Activated CD8-positive, alpha-beta memory T cell treated with anti-CD3 and anti-CD28 coated beads for 4 hours (primary cell): Measurements from ENCODE around the gene PTPRCAP.
"Not testable (repeated sequence)": the region's sequence is repeated elsewhere in the genome, so short reads cannot be mapped to it uniquely, and the experiment has no call there.

ENCODE experiments used
- DNase-seq, 2 donors: peaks; one replicate each; pipeline ENCODE4 v3.0.0-alpha.2; 2020; ENCODE audit warnings: low read depth in 2 of 2

PTPRCAP gene

DNA sequence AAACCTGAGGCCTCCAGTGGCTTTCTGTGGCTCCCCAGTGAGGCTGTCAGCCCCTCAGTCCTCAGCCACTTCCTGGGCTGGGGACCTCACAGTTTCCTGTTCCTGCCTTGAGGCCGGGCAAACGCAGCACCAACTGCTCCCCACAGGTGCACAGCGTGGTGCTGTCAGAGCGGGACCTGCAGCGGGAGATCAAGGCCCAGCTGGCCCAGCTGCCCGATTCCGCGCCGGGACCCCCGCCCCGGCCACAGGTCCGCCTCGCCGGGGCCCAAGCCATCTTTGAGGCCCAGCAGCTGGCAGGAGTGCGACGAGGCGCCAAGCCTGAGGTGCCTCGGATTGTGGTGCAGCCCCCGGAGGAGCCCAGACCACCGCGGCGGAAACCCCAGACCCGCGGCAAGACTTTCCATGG lies 28.2 kb downstream of the PTPRCAP start:
- no peak for DNase-seq

DNA sequence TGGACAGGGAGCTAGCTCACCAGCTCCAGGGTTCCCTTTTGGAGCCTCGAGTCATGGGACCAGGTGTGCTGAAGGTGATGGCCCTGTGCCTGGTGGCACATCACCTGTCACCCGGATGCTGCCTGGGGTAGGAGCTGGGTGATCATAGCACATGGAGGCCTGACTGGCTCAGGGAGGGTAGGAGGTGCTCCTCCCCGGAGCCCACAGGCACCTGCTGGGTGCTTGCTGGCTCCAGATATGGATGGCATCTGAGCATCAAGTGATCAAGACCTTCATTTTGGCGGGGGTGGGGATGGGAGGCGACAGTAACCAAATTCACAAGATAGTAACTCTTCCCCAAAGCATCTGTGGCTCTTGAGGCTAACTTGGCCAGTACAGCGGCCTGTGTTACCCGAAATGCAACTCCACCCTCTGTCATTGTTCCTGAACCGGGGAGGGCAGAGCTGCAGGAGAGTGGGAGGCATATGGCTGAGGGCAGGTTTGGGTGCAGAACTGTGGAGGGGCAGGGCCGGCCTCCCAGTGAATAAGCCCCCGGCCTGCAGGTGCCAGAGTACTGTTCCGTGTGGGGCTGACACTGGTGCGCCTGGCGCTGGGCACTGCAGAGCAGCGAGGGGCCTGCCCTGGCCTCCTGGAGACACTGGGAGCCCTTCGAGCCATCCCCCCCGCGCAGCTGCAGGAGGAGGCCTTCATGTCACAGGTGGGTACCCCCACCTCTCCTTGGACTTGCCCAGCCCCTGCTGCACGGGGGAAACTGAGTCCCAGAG lies 28.9 kb downstream of the PTPRCAP start:
- no peak for DNase-seq

- no peak for DNase-seq
Observed at GRCh38 chr11:67407688-67408163, 29.8 kb downstream of the PTPRCAP start.

DNA sequence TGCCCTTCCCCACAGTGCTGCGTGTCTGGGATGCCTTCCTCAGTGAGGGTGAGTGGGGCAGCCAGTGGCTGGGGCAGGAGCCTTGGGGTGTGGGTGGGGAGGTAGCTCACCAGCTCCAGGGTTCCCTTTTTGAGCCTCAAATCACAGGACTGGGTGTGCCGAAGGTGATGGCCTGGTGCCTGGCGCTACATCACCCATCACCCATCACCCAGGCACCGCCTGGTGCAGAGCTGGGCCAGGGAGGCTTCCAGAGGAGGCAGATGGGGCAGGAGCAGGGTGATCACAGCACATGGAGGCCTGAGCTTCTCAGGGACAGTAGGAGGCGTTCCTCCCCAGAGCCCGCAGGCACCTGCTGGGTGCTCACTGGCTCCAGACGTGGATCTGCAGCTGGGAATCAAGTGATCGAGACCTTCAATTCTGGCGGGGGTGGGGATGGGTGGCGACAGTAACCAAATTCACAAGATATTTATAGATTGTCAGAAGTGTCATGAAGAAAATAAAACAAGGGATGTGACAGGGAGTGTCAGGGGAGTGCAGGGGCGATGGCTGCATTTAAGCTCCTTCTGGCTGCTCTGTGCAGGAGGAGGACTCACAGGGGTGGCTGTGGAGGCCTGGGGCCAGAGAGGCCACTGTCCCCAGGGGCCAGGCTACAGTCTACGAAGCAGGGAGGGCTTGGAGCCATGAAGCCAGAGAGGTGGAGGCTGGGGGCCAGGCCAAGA lies 30.4 kb downstream of the PTPRCAP start:
- no peak for DNase-seq

GRCh38 chr11:67406420-67406968 lies 31.0 kb downstream of the PTPRCAP start:
- DNase-seq, result no peak

- no peak for DNase-seq
Observed at GRCh38 chr11:67405688-67406339, 31.7 kb downstream of the PTPRCAP start.

DNA sequence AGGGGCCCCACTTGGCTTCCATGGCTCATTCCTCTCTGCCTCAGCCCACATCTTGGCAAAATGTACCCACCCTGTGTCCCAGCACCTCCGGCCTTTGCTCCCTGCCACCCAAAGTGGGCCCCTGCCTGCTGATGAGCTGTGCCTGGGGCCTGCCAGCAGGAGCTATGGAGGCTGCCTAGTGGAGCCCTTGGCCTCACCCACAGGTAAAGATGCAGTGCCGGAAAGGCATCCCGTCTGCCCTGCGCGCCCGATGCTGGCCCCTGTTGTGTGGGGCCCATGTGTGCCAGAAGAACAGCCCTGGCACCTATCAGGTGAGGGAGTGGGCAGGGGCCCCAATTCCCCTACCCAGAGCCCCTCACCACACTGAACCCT lies 32.3 kb downstream of the PTPRCAP start:
- DNase-seq, result no peak

DNA sequence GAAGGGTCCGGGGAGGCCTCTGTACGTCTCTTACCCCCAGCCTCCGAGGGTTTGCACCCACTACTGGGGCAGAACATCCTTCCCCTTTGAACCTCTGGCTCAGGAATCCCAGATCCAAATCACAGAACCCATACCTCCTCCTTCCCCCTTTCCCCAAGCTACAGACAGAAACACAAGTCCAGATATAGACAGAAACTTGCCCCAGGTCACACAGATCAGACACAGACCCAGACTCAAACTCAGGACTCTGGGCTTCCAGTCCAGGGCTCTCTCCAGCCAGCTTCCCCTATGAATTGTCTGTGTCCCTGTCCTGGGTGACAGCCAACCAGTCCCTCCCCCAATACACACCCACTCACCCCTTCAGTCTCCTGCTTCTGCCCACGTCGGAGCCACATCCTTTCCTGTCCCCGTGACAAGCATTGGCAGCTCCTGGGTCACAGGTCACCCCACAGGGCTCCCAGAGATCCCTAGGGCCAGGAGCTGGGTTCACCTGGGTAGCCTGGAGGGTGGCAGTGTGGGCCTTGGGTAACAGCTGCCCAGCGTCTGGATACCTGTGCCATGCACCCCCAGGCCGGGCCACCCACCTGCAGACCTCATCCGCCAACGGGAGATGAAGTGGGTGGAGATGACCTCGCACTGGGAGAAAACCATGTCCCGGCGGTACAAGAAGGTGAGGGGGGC lies 32.8 kb downstream of the PTPRCAP start:
- DNase-seq, result no peak

GRCh38 chr11:67403085-67403484 lies 34.4 kb downstream of the PTPRCAP start:
- DNase-seq, result not testable (repeated sequence)

GRCh38 chr11:67402192-67402839 lies 35.2 kb downstream of the PTPRCAP start:
- not testable (repeated sequence) for DNase-seq

DNA sequence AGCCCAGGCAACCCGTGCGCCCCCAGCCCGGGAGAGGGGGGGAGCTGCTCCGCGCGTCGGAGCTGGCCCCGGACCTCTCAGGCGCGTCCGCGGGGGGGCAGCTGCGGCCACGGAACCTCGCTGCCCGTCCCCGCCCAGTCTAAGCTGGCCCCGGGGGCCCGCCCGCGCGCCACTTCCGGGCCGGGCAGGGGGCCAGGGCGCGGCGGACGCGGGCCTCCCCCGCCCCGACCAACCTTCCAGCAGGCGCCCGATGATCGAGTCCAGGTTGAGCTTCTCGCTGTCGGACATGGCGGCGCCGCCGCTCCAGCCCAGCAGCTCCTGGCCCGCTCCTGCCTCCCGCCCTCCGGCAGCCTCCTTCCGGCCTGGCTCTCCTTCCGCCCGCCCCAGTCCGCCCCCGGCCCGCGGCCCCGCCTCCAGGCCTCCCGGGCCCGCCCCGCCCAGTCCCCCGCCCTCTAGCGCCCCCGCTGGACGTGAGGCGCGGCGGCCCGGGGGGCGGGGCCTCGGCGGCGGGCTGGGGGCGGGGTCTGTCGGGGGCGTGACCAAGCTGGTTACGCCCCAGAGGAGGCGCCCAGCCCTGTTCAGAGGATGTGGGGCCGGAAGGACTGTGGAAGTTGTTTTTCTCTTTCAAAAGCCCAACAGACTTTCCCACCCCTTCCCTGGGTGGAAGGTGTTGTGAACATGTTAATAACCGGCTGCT lies 35.8 kb downstream of the PTPRCAP start, which contains the start of gene PPP1CA:
PPP1CA (minus strand) TSS at position 364 of the 697 bp plus-strand sequence; CDS start at position 288, 76 bp downstream.
- peak; percentile 84 for DNase-seq

DNA sequence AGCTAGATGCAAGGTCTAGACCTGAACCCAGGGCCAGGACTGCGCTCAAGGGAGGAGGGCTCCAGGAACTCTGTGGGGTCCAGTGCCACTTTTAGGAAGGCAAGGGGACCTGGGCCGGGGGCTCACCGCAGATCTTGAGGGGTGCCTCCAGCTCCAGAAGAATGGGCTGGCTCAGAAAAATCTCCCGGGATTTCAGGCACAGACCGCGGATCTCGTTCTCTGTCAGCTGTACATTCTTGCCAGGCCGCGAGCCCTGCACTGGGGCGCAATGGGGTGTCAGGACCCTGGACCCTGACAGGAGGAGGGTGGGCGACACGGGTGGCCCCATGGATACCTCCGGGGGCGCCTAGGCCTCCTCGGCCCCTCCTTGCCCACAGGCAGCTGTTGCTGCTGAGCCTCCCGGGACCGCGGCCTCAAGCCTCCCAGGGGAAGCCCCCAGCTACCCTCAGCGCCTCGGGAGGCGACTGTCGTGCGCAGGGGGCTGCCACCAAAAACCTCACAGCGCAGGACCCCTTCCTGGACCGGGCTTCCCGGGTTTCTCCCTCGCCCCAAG lies 36.5 kb downstream of the PTPRCAP start:
- DNase-seq, result no peak

GRCh38 chr11:67400251-67400941 lies 37.1 kb downstream of the PTPRCAP start:
- no peak for DNase-seq

- no peak for DNase-seq
Observed at GRCh38 chr11:67398661-67399563, 38.6 kb downstream of the PTPRCAP start.

DNA sequence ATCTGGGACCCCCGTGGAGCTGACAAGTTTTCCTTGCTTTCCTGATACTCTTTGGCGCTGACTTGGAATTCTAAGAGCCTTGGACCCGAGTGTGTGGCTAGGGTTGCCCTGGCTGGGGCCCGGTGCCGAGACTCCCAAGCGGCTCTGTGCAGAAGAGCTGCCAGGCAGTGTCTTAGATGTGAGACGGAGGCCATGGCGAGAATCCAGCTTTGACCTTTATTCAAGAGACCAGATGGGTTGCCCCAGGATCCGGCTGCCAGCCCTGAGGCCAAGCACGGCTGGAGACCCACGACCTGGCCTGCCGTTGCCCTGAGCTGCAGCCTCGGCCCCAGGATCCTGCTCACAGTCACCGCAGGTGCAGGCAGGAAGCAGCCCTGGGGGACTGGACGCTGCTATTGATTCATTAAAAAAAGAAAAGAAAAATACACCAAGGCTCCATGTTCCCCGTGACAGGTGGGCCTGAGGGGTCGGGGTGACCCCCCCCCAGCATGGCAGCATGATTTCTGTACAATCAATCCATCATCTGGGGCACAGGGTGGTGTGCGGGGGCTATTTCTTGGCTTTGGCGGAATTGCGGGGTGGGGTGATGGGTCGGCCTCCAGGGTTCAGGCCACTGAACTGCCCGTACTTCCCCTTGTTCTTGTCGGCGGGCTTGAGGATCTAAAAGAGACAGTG lies 39.4 kb downstream of the PTPRCAP start:
- DNase-seq, result no peak

DNA sequence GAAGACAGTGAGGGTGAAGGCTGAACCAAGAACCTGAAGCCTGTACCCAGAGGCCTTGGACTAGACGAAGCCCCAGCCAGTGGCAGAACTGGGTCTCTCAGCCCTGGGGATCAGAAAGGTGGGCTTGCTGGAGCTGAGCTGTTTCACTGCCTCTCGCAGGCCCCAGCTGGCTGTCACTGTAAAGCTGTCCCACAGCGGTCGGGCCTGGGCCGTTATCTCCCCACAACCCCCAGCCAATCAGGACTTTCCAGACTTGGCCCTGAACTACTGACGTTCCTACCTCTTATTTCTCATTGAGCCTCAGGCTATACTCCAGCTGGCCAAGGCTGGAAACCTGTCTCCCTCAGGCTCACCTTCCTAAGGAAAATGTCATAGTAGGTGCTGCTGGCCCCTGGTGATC lies 39.9 kb downstream of the PTPRCAP start:
- no peak for DNase-seq

- DNase-seq, result no peak
Observed at GRCh38 chr11:67396587-67397389, 40.7 kb downstream of the PTPRCAP start.
